Endothelial cell (in vitro differentiated cells): ENCODE results near the gene TBL3. TPM values are rescaled to one million over a fixed set of nuclear protein-coding genes. Genes with fewer than 3 reads are reported as not detected.

Experiments used
- DNase-seq: peaks from one replicate; pipeline ENCODE4 v3.0.0; 2021; ENCODE audit warnings: low spot score
- H3K27ac Mint-ChIP-seq: one replicate; pipeline ENCODE4 v1.8.0; 2021; ENCODE audit warnings: mixed read lengths, inconsistent platforms; ENCODE audit not compliant: unreplicated experiment
- H3K27me3 Mint-ChIP-seq: one replicate; pipeline ENCODE4 v1.8.0; 2021; ENCODE audit warnings: mild to moderate bottlenecking, moderate library complexity, mixed read lengths, inconsistent platforms; ENCODE audit not compliant: unreplicated experiment
- H3K36me3 Mint-ChIP-seq: one replicate; pipeline ENCODE4 v1.8.0; 2021; ENCODE audit warnings: mild to moderate bottlenecking, low read depth, mixed read lengths, inconsistent platforms; ENCODE audit not compliant: unreplicated experiment
- H3K4me1 Mint-ChIP-seq: one replicate; pipeline ENCODE4 v1.8.0; 2021; ENCODE audit warnings: mild to moderate bottlenecking, mixed read lengths, inconsistent platforms; ENCODE audit not compliant: unreplicated experiment
- H3K4me3 Mint-ChIP-seq: one replicate; pipeline ENCODE4 v1.8.0; 2021; ENCODE audit warnings: mild to moderate bottlenecking, mixed read lengths, inconsistent platforms; ENCODE audit not compliant: unreplicated experiment
- H3K9me3 Mint-ChIP-seq: one replicate; pipeline ENCODE4 v1.8.0; 2021; ENCODE audit warnings: mixed read lengths, inconsistent platforms; ENCODE audit not compliant: unreplicated experiment
- total RNA-seq: library from RNA; stranded (reverse); fragmentation: NEBNext Ultra II Directional; extraction: Animal tissue kit (Norgen Biotek cat#: 25700); gene quantifications from one replicate; pipeline ENCODE4 v1.2.1, GENCODE V29; 2021; ENCODE audit not compliant: unreplicated experiment
- TF ChIP-seq, protein P1 (sequence below): fragments of 200-600 bp; sonication (generic); IDR thresholded peaks from one replicate; pipeline ENCODE4 v1.5.0; 2021; ENCODE audit warnings: antibody characterized with exemption; ENCODE audit not compliant: unreplicated experiment

Gene TBL3
- total RNA-seq, 1 donor from 2014 or later = 25.0 TPM

- peak overlapping the region; percentile 67 for H3K27ac Mint-ChIP-seq
- peaks cover 14% of the 10 kb centered on the region for H3K4me1 Mint-ChIP-seq
- TF ChIP-seq, protein P1, sequence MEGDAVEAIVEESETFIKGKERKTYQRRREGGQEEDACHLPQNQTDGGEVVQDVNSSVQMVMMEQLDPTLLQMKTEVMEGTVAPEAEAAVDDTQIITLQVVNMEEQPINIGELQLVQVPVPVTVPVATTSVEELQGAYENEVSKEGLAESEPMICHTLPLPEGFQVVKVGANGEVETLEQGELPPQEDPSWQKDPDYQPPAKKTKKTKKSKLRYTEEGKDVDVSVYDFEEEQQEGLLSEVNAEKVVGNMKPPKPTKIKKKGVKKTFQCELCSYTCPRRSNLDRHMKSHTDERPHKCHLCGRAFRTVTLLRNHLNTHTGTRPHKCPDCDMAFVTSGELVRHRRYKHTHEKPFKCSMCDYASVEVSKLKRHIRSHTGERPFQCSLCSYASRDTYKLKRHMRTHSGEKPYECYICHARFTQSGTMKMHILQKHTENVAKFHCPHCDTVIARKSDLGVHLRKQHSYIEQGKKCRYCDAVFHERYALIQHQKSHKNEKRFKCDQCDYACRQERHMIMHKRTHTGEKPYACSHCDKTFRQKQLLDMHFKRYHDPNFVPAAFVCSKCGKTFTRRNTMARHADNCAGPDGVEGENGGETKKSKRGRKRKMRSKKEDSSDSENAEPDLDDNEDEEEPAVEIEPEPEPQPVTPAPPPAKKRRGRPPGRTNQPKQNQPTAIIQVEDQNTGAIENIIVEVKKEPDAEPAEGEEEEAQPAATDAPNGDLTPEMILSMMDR = no peak
- no peaks in the 10 kb centered on the region for H3K9me3 Mint-ChIP-seq
- peak overlapping the region; percentile 89 for H3K4me3 Mint-ChIP-seq
- DNase-seq = no peak
- H3K36me3 Mint-ChIP-seq = peaks cover 5% of the 10 kb centered on the region
- H3K27me3 Mint-ChIP-seq = peaks cover 40% of the 10 kb centered on the region
These were observed 12.7 kb downstream of the TBL3 start for GRCh38 chr16:1984347-1985225.

DNA sequence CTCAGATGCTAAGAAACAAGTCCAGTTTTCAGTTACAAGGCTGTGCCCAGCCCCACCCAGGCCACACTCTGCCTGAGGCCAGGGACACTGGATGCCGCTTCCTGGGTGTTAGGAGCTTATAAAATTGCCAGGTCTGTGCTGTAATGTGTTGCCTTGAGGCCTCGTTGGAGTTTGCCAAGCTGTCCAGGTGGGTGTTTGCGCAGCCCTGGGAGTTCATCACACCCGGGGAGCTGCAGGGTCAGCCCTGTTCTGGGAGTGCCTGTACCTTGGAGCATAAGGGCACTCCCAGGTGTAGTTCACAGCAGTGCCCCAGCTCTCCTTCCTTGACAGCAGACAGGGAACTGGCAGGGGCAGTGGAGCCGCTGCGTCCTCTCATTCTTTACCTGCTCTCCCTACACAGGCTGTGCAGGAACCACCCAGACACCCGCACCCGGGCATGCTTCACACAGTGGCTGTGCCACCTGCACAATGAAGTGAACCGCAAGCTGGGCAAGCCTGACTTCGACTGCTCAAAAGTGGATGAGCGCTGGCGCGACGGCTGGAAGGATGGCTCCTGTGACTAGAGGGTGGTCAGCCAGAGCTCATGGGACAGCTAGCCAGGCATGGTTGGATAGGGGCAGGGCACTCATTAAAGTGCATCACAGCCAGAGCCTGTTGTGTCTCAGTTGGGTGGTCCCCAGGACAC is 13.8 kb downstream of the TBL3 start:
- Mint-ChIP-seq H3K9me3 (no peaks in the 10 kb centered on the region), H3K27ac (no peak overlapping the region), H3K4me1 (peaks cover 14% of the 10 kb centered on the region), H3K27me3 (peaks cover 38% of the 10 kb centered on the region), H3K4me3 (peak overlapping the region; percentile 89), H3K36me3 (peaks cover 5% of the 10 kb centered on the region)
- DNase-seq = no peak
- TF ChIP-seq, protein P1 = no peak

GRCh38 chr16:1987198-1987597 is 15.3 kb downstream of the TBL3 start:
- DNase-seq = no peak
- H3K4me1 Mint-ChIP-seq = peaks cover 13% of the 10 kb centered on the region
- peaks cover 33% of the 10 kb centered on the region for H3K27me3 Mint-ChIP-seq
- TF ChIP-seq, protein P1 = no peak
- H3K36me3 Mint-ChIP-seq = peaks cover 5% of the 10 kb centered on the region
- H3K27ac Mint-ChIP-seq = no peak overlapping the region
- H3K9me3 Mint-ChIP-seq = no peaks in the 10 kb centered on the region
- H3K4me3 Mint-ChIP-seq = peak overlapping the region; percentile 42

DNA sequence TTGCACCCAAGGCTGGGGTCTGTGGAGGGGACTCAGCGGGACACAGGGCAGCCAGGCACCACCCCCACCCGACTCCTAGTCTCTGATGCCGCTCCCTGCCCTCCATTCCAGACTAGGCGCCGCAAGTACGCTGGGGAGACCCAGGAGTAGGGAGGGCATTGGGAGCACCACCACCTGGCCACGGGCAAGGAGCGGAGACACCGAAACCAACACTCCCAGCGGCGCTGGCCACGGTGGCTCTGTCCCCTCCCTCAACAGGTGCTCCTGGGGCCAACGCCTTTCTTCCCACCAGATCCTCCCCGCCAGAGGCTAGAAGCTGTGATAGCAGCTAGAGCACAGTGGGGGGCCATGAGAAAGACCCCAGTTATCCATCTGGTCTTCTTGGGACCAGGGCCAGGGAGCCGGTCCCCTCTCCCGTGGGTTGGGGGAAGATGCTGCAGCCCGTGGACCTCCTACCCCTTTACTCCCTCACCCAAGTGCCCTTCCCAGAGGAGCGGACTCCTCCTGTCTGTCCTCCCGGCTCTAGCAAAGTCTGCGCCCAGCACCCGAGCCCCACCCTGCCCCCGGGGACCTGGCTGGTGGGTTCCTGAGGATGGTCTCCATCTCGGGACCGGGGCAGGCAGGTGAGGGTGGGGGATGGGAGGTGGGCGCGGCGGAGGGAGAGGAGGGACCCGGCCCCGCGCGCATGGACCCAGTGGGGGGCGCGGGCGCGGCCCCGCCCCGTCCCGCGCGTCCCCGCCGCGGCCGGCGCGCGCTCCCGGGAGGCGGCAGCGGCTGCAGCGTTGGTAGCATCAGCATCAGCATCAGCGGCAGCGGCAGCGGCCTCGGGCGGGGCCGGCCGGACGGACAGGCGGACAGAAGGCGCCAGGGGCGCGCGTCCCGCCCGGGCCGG is 17.6 kb downstream of the TBL3 start, which contains the start of gene SYNGR3:
Gene SYNGR3, plus strand, starts transcription at position 762 of the 892 bp plus-strand sequence. CDS start 133 bp downstream, outside the sequence.
- TF ChIP-seq, protein P1 = no peak
- H3K27ac Mint-ChIP-seq = no peak within 1 kb of the TSS
- no peak for DNase-seq
- H3K27me3 Mint-ChIP-seq = peaks cover 27% of the 10 kb centered on the region
- peaks cover 5% of the 10 kb centered on the region for H3K36me3 Mint-ChIP-seq
- H3K4me3 Mint-ChIP-seq = peak within 1 kb of the TSS; percentile 48
- peaks cover 7% of the 10 kb centered on the region for H3K4me1 Mint-ChIP-seq
- H3K9me3 Mint-ChIP-seq = no peaks in the 10 kb centered on the region
